GM04504 (cell line): ENCODE measurements around the gene LRFN4.
A peak's percentile ranks its signal among the peaks of the same experiment; 100 is the strongest.

Experiments
- DNase-seq: peaks from one replicate; pipeline ENCODE4 v3.0.0-alpha.2; 2012; ENCODE audit warnings: low read depth

LRFN4 gene

GRCh38 chr11:66870616-66871520 lies 14.0 kb downstream of the LRFN4 start:
- no peak for DNase-seq

GRCh38 chr11:66871521-66871901 lies 14.6 kb downstream of the LRFN4 start:
- DNase-seq, result no peak

GRCh38 chr11:66874232-66874631 lies 17.4 kb downstream of the LRFN4 start:
- no peak for DNase-seq

- DNase-seq, result no peak
Measured at GRCh38 chr11:66875378-66875777, 18.5 kb downstream of the LRFN4 start.

GRCh38 chr11:66877588-66878385 lies 20.9 kb downstream of the LRFN4 start:
- no peak for DNase-seq

GRCh38 chr11:66878474-66878873 lies 21.6 kb downstream of the LRFN4 start:
- DNase-seq, result no peak

- no peak for DNase-seq
Measured at GRCh38 chr11:66879000-66879399, 22.1 kb downstream of the LRFN4 start.

- no peak for DNase-seq
Measured at GRCh38 chr11:66879583-66879982, 22.7 kb downstream of the LRFN4 start.

GRCh38 chr11:66879999-66880398 lies 23.1 kb downstream of the LRFN4 start:
- no peak for DNase-seq

- DNase-seq, result no peak
Measured at GRCh38 chr11:66880496-66881450, 23.9 kb downstream of the LRFN4 start.

GRCh38 chr11:66881451-66881835 lies 24.6 kb downstream of the LRFN4 start:
- no peak for DNase-seq

GRCh38 chr11:66881927-66882452 lies 25.1 kb downstream of the LRFN4 start:
- DNase-seq, result no peak

- no peak for DNase-seq
Measured at GRCh38 chr11:66882561-66883015, 25.7 kb downstream of the LRFN4 start.

- DNase-seq, result peak; percentile 24
Measured at GRCh38 chr11:66883016-66883965, 26.4 kb downstream of the LRFN4 start.

- DNase-seq, result no peak
Measured at GRCh38 chr11:66884443-66884842, 27.6 kb downstream of the LRFN4 start.

GRCh38 chr11:66885469-66885868 lies 28.6 kb downstream of the LRFN4 start:
- no peak for DNase-seq

GRCh38 chr11:66885950-66886440 lies 29.1 kb downstream of the LRFN4 start:
- no peak for DNase-seq

GRCh38 chr11:66886671-66887221 lies 29.9 kb downstream of the LRFN4 start:
- no peak for DNase-seq

GRCh38 chr11:66887526-66887925 lies 30.7 kb downstream of the LRFN4 start:
- no peak for DNase-seq

- no peak for DNase-seq
Measured at GRCh38 chr11:66888282-66888681, 31.4 kb downstream of the LRFN4 start.
